Small intestine (tissue), 7 donors: ENCODE measurements around the gene IL17REL. TPM values are rescaled to one million over a fixed set of nuclear protein-coding genes. Genes with fewer than 3 reads are reported as not detected.

ENCODE experiments used
- DNase-seq, 2 donors: peaks; one replicate each; pipeline versions ENCODE4 v3.0.0 to v3.0.0-alpha.2; 2013
- FAIRE-seq: peaks from 2 replicates; lab custom pipeline; 2012; peaks lifted over from hg19 to GRCh38; lab: Jason Lieb, UNC
- H3K27ac ChIP-seq, 3 donors: one replicate each; pipeline ENCODE4 v1.5.1; 2013; ENCODE audit warnings: low read length in 2 of 3, mild to moderate bottlenecking in 2 of 3, control low read depth in 1 of 3, inconsistent platforms in 1 of 3, low read depth in 1 of 3, moderate library complexity in 1 of 3
- H3K27me3 ChIP-seq, 3 donors: one replicate each; pipeline ENCODE4 v1.6.1; 2013; ENCODE audit warnings: low read length in 3 of 3, inconsistent platforms in 1 of 3; ENCODE audit not compliant: control insufficient read depth in 3 of 3, insufficient read depth in 3 of 3
- H3K36me3 ChIP-seq, 3 donors: one replicate each; pipeline ENCODE4 v1.6.1; 2013; ENCODE audit warnings: low read length in 3 of 3, inconsistent platforms in 1 of 3, low read depth in 1 of 3, mild to moderate bottlenecking in 1 of 3, moderate library complexity in 1 of 3; ENCODE audit not compliant: control insufficient read depth in 3 of 3, insufficient read depth in 2 of 3
- H3K4me1 ChIP-seq, 3 donors: one replicate each; pipeline ENCODE4 v1.6.1; 2013; ENCODE audit warnings: low read length in 2 of 3, inconsistent platforms in 1 of 3, low read depth in 1 of 3, mild to moderate bottlenecking in 1 of 3, moderate library complexity in 1 of 3; ENCODE audit not compliant: control insufficient read depth in 3 of 3, insufficient read depth in 2 of 3
- H3K4me3 ChIP-seq, 3 donors: one replicate each; pipeline ENCODE4 v1.5.1; 2013; ENCODE audit warnings: low read length in 3 of 3, control low read depth in 1 of 3, inconsistent platforms in 1 of 3, low read depth in 1 of 3, mild to moderate bottlenecking in 1 of 3, moderate library complexity in 1 of 3
- H3K9me3 ChIP-seq, 2 donors: one replicate each; pipeline ENCODE4 v1.6.1; 2013; ENCODE audit warnings: low read depth in 1 of 2, low read length in 1 of 2; ENCODE audit not compliant: control insufficient read depth in 2 of 2, insufficient read depth in 1 of 2
- whole genome bisulfite sequencing, 3 donors: extraction: QIAGEN DNeasy Blood & Tissue Kit; methylation state at CpG; one replicate each; pipeline ENCODE4 v1.1.7; 2013; 5-methylcytosine and 5-hydroxymethylcytosine counted together
- polyA plus RNA-seq, 4 donors: library from polyadenylated mRNA; stranded (reverse) in 3 of 4; unstranded in 1 of 4; fragments of 200-250 nt in 3 of 4; fragments of 120-200 nt in 1 of 4; gene quantifications; one replicate each; pipeline versions ENCODE4 v1.2.1 to v1.2.3, GENCODE V29; 2013
- donor health status: healthy with polysubstance abuse.
- donor health status: control.
- donor health status: control.
- donor health status: Bipolar disorder and iron deficiency.
- donor health status: healthy.

IL17REL gene
- polyA plus RNA-seq, 4 donors: 0.27 to 0.65 (median 0.49) TPM; not detected in 1

DNA sequence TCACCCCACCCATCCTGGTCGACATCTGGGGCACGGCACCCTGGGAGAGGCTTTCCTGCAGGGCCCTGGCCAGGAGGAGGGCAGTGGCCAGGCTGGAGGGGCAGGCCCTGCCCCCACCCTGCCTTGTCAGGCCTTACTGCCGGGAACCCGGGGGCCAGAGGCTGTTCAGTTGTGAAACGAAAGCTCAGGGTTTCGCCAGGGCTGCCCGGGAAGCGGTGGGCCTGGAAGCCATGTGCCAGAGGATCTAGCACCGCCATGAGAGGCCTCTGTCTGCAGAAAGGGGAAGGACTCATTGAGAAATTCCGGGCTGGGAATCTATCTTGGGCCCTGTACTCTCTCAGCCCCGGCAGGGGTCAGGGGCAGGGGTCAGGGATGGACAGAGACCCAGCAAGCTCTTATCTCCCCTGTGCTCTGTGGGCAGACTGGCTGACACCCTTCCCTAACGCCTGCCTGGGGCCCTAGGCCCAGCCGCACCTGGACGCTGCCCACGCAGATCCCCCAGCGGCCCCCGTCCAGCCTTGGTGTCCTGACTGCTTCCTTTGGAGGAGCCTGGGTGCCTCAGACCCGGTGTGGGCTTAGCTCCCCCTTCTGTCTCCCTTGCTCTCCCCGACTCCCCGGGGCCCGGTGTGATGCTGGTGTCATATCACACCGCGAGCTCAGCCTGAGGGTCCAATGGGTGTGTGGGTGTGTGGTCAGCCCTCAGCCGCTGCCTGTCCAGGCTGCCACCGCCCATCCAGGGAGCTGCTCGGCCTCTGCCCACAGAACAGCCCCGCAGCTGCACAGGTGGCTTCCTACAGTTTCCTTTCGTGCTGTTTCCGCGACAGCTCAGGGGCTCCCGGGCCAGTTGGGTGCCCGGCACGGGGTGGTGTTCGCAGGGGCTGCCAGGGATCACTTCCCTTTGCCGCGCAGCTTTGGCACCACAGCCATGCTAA, 45.5 kb downstream of the IL17REL start:
- H3K9me3 ChIP-seq: no peaks in the 10 kb centered on the region
- peaks cover 3 to 56% (median 8%) of the 10 kb centered on the region in 3 donors for H3K4me1 ChIP-seq
- H3K27ac ChIP-seq: peak overlapping the region; percentile 22 to 87 (median 72)
- H3K27me3 ChIP-seq: peaks cover 0 to 6% (median 0%) of the 10 kb centered on the region in 3 donors
- FAIRE-seq: no peak
- H3K4me3 ChIP-seq: no peak overlapping the region
- peak in 1 of 2 donors; percentile 38 for DNase-seq
- 46 to 53% (median 52%) methylated on average over 33 to 36 of the region's 36 CpGs for WGBS, 3 donors
- H3K36me3 ChIP-seq: peaks cover 14 to 53% (median 15%) of the 10 kb centered on the region in 3 donors

DNA sequence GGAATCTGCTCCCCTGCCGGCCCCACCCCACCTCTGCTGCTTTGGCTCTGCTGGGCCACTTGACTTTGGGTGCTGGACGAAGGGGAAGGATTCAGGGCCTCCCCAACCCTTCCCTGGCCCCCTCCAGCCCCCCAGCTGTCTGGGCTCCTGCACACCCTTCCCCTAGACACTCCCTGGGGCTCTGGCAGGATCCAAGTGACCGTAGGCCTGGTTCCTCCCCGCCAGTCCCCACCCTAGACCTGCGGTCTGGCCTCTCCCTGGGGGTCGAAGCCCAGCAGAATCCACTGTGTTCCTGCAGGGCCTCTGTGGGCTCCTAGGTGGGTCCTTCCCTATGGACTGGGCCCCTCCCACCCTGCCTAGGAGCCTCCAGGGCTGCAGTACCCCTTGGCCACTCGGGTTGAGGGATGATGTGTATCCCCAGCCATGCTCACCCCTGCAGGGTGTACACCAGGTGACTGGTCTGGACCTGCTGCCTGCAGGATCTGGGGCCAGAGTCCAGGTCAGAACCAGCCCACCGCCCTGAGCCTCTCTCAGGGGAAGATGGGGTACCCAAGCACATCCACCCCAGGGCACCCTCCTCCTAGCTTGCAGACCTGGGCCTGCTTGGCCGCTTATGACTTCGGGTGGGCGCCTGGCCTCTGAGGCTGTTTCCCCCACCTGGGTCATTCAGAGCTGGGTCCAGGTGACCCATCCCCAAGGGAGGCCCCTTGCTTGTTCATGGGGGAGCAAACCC, 46.4 kb downstream of the IL17REL start:
- H3K27ac ChIP-seq: peak overlapping the region; percentile 22 to 87 (median 72)
- peaks cover 3 to 50% (median 8%) of the 10 kb centered on the region in 3 donors for H3K4me1 ChIP-seq
- FAIRE-seq (no peak), DNase-seq (peak in 1 of 2 donors; percentile 37)
- 64 to 73% (median 67%) methylated on average over 10 to 11 of the region's 11 CpGs for WGBS, 3 donors
- H3K36me3 ChIP-seq: peaks cover 14 to 58% (median 15%) of the 10 kb centered on the region in 3 donors
- no peak overlapping the region for H3K4me3 ChIP-seq
- no peaks in the 10 kb centered on the region for H3K9me3 ChIP-seq
- H3K27me3 ChIP-seq: no peaks in the 10 kb centered on the region

GRCh38 chr22:49965091-49966040, 47.2 kb downstream of the IL17REL start:
- no peaks in the 10 kb centered on the region for H3K9me3 ChIP-seq
- no peaks in the 10 kb centered on the region for H3K27me3 ChIP-seq
- peaks cover 14 to 58% (median 15%) of the 10 kb centered on the region in 3 donors for H3K36me3 ChIP-seq
- H3K4me1 ChIP-seq: peaks cover 3 to 47% (median 8%) of the 10 kb centered on the region in 3 donors
- 80 to 81% (median 81%) methylated on average over 20 to 22 of the region's 22 CpGs for WGBS, 3 donors
- DNase-seq (no peak), FAIRE-seq (no peak)
- H3K27ac ChIP-seq: peak overlapping the region; percentile 16 to 27 (median 18)
- H3K4me3 ChIP-seq: no peak overlapping the region

- Histone ChIP-seq H3K36me3 (peaks cover 14 to 55% (median 15%) of the 10 kb centered on the region in 3 donors), H3K27ac (peak overlapping the region in 1 of 3 donors; percentile 36), H3K4me1 (peaks cover 3 to 44% (median 8%) of the 10 kb centered on the region in 3 donors), H3K9me3 (no peaks in the 10 kb centered on the region), H3K27me3 (no peaks in the 10 kb centered on the region), H3K4me3 (peak overlapping the region in 1 of 3 donors; percentile 74)
- WGBS, 3 donors: 63 to 69% (median 65%) methylated on average over 15 to 19 of the region's 19 CpGs
- no peak for FAIRE-seq
- DNase-seq: no peak
Observed at GRCh38 chr22:49964136-49965090, 48.2 kb downstream of the IL17REL start.

DNA sequence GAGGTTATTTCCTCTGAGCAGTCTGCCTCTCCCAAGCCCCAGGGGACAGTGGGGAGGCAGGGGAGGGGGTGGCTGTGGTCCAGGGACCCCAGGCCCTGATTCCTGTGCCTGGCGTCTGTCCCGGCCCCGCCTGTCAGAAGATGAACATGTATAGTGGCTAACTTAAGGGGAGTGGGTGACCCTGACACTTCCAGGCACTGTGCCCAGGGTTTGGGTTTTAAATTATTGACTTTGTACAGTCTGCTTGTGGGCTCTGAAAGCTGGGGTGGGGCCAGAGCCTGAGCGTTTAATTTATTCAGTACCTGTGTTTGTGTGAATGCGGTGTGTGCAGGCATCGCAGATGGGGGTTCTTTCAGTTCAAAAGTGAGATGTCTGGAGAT, 48.9 kb downstream of the IL17REL start:
- no peak for DNase-seq
- H3K9me3 ChIP-seq: no peaks in the 10 kb centered on the region
- 56 to 60% (median 59%) methylated on average over 6 of the region's 6 CpGs for WGBS, 3 donors
- H3K4me3 ChIP-seq: peak overlapping the region; percentile 74 to 97 (median 97)
- no peaks in the 10 kb centered on the region for H3K27me3 ChIP-seq
- H3K27ac ChIP-seq: peak overlapping the region in 1 of 3 donors; percentile 91
- peaks cover 3 to 47% (median 8%) of the 10 kb centered on the region in 3 donors for H3K4me1 ChIP-seq
- peaks cover 14 to 55% (median 15%) of the 10 kb centered on the region in 3 donors for H3K36me3 ChIP-seq
- no peak for FAIRE-seq

GRCh38 chr22:49962751-49963646, 49.6 kb downstream of the IL17REL start:
- no peaks in the 10 kb centered on the region for H3K9me3 ChIP-seq
- peaks cover 3 to 54% (median 8%) of the 10 kb centered on the region in 3 donors for H3K4me1 ChIP-seq
- WGBS, 3 donors: 46 to 51% (median 46%) methylated on average over 58 to 63 of the region's 63 CpGs
- H3K27ac ChIP-seq: peak overlapping the region; percentile 57 to 91 (median 59)
- peaks cover 14 to 55% (median 15%) of the 10 kb centered on the region in 3 donors for H3K36me3 ChIP-seq
- DNase-seq (no peak), FAIRE-seq (no peak)
- H3K27me3 ChIP-seq: no peaks in the 10 kb centered on the region
- H3K4me3 ChIP-seq: peak overlapping the region; percentile 74 to 97 (median 97)
